Upper lobe of right lung (tissue), 1 donor: ENCODE results near the gene TSGA10IP. TPM values are rescaled to one million over a fixed set of nuclear protein-coding genes. Genes with fewer than 3 reads are reported as not detected.

Experiments
- ATAC-seq: fragments of 200-7000 bp; cut with Tn5 transposase; one replicate; pipeline ENCODE4 v1.9.1; 2020; ENCODE audit warnings: mild to moderate bottlenecking, moderate library complexity
- DNase-seq: peaks from one replicate; pipeline ENCODE4 v3.0.0-alpha.2; 2020
- H3K27ac ChIP-seq: fragments of 200-600 bp; one replicate; pipeline ENCODE4 v1.8.0; 2022
- H3K27me3 ChIP-seq: fragments of 200-600 bp; one replicate; pipeline ENCODE4 v1.8.0; 2022; ENCODE audit warnings: mild to moderate bottlenecking
- H3K36me3 ChIP-seq: fragments of 200-600 bp; one replicate; pipeline ENCODE4 v1.8.0; 2022
- H3K4me1 ChIP-seq: fragments of 200-600 bp; one replicate; pipeline ENCODE4 v1.8.0; 2022
- H3K4me3 ChIP-seq: fragments of 200-600 bp; one replicate; pipeline ENCODE4 v1.8.0; 2022; ENCODE audit warnings: mild to moderate bottlenecking
- H3K9me3 ChIP-seq: fragments of 200-600 bp; one replicate; pipeline ENCODE4 v1.8.0; 2022
- intact Hi-C: fragments of 100-400 bp; cut with DNase I; formaldehyde crosslinking; loops from one replicate; pipeline ENCODE4 v1.11.0; 2022
- total RNA-seq: library from RNA; stranded (reverse); fragmentation: NEBNext Ultra II Directional; extraction: Animal tissue kit (Norgen Biotek cat#: 25700); gene quantifications from one replicate; pipeline ENCODE4 v1.2.1, GENCODE V29; 2021
- TF ChIP-seq, protein P1 (sequence below): fragments of 200-600 bp; IDR thresholded peaks from one replicate; pipeline ENCODE4 v1.8.0; 2022; ENCODE audit warnings: antibody characterized with exemption
- donor health status: DM: no; HTN: yes; CAD: no; lungs with severe emphysema.

TSGA10IP gene
- total RNA-seq, 1 donor from 2014 or later: not detected

DNA sequence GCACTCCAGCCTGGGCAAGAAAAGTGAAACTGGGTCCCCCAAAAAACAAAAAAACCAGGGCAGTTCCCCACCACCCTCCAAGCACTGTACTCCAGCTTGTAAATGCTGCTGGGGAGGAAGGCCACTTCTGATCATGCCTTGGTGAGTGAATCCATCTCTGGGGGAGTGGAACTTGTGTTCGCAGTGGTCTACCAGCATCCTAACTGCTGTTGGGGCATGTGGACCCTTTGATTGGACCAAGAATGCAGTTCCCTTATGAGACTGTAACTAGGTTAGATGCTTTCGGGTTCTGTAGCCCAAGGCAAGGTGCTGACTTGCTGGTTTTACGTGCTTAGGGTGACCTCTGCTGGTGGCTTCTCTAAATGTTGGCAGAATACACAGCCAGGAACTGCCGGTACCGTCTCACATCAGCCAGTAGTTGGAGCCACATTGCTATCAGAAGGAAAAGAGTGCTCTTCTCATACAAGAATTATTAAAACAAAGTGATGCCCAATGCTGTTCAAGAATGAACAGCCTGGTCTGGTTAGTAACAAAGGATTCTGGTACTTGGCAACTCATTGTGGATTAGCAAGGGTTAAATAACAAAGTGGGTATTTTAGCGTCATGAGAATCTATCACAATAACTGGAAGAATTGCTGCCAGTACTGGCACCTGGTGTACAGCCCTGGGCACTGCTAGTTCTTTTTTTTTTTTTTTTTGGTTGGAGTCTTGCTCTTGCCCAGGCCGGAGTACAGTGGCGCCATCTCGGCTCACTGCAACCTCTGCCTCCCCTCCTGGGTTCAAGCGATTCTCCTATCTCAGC is 43.7 kb downstream of the TSGA10IP start:
- peak; percentile 99 for ATAC-seq
- Histone ChIP-seq H3K36me3 (no peaks in the 10 kb centered on the region), H3K27ac (no peak overlapping the region), H3K27me3 (no peaks in the 10 kb centered on the region), H3K9me3 (no peaks in the 10 kb centered on the region), H3K4me1 (no peaks in the 10 kb centered on the region), H3K4me3 (no peak overlapping the region)
- TF ChIP-seq, protein P1, sequence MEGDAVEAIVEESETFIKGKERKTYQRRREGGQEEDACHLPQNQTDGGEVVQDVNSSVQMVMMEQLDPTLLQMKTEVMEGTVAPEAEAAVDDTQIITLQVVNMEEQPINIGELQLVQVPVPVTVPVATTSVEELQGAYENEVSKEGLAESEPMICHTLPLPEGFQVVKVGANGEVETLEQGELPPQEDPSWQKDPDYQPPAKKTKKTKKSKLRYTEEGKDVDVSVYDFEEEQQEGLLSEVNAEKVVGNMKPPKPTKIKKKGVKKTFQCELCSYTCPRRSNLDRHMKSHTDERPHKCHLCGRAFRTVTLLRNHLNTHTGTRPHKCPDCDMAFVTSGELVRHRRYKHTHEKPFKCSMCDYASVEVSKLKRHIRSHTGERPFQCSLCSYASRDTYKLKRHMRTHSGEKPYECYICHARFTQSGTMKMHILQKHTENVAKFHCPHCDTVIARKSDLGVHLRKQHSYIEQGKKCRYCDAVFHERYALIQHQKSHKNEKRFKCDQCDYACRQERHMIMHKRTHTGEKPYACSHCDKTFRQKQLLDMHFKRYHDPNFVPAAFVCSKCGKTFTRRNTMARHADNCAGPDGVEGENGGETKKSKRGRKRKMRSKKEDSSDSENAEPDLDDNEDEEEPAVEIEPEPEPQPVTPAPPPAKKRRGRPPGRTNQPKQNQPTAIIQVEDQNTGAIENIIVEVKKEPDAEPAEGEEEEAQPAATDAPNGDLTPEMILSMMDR: peak; percentile 94
- DNase-seq: no peak
- intact Hi-C loops: loop anchor here (5.0 kb wide), 1 partner anchor 107 kb away; no protein-coding TSS in a partner anchor

DNA sequence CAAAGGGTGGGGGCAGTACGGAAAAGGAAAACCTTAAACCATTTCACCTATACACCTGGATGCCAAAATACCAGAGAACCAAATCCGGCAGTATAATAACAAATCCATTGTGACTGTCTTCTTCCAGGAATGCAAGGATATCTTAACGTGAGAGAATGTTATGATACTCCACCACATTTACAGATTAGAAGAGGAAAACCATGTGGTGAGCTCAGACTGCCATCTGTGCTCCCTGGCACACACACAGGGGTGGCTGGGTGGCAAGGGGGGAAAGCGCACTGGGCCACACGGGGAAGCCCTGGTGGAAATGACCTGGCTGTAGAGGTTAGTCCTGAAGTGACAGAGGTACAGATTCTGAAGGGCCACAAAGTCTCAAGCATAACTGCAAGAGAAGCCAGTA is 46.8 kb downstream of the TSGA10IP start:
- Histone ChIP-seq H3K9me3 (no peaks in the 10 kb centered on the region), H3K36me3 (peaks cover 6% of the 10 kb centered on the region), H3K27me3 (no peaks in the 10 kb centered on the region), H3K27ac (no peak overlapping the region), H3K4me1 (no peaks in the 10 kb centered on the region), H3K4me3 (no peak overlapping the region)
- no peak for DNase-seq
- intact Hi-C loops: no loop called here
- TF ChIP-seq, protein P1: no peak
- no peak for ATAC-seq

DNA sequence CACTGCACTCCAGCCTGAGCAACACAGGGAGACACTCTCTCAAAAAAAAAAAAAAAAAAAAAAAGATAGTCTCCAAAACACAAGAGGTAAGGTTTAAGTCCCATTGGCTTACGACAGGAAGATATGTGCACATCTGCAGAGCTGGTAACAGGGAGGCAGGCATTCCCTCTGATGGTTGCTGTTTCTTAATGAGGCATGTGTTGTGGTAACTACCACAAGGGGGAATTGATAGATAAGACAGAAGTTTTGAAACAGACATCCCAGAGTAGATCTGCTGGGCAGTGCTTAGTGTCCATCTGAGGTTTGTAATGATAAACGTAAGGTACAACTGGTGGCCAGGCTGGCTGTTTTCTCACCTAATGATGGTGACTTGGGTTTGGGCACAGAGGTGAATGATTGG is 52.0 kb downstream of the TSGA10IP start:
- Histone ChIP-seq H3K27ac (no peak overlapping the region), H3K27me3 (no peaks in the 10 kb centered on the region), H3K36me3 (peaks cover 38% of the 10 kb centered on the region), H3K4me1 (peaks cover 13% of the 10 kb centered on the region), H3K9me3 (no peaks in the 10 kb centered on the region), H3K4me3 (no peak overlapping the region)
- TF ChIP-seq, protein P1: no peak
- ATAC-seq (no peak), DNase-seq (no peak)
- intact Hi-C loops: no loop called here

DNA sequence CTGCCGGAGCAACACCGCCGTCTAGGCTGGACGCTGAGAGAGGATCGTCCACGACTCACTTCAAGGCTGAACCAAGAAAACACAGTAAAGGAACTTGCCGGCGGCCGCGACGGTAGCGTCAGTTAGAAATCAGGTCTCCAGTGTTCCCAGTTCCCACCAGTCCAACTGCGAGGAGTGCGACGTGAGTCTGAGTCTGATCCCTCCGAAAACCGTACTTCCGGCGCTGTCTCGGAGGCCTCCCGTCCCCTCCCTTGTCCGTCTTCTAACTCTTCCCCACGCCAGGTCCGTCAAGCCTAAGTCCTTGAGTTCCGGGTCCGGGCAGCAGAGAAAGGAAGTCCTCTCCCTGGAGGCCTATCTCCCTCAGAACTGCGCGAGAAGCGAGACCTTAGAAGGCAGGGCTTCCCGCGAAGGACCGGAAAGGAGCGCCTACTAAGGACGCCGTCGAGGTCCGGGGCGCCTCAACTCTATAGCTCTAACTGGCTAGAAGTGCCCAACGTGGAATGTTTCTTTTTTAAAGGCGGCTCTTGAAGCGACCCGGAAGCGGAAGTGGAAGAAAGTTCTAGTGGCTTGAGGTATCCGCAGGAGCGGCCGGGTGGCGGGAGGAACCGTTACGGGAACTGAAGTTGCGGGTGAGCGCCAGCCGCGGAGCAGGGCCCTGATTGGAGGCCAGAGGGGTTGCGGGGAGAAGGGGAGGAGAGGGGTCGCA is 56.8 kb downstream of the TSGA10IP start, which contains the start of the genes BANF1 and EIF1AD:
Gene BANF1, plus strand, starts transcription at position 562 of the 706 bp plus-strand sequence. CDS start 748 bp downstream, outside the sequence.
Gene EIF1AD, minus strand, starts transcription at position 216 of the 706 bp plus-strand sequence. CDS start 1,768 bp downstream, outside the sequence.
- Histone ChIP-seq H3K4me1 (peaks cover 21% of the 10 kb centered on the region), H3K9me3 (no peaks in the 10 kb centered on the region), H3K4me3 (peak within 1 kb of the TSS; percentile 98), H3K27ac (peak within 1 kb of the TSS; percentile 95), H3K36me3 (peaks cover 52% of the 10 kb centered on the region), H3K27me3 (no peaks in the 10 kb centered on the region)
- ATAC-seq: peak; percentile 95
- intact Hi-C loops: no loop called here
- peak; percentile 93 for DNase-seq
- TF ChIP-seq, protein P1: no peak

DNA sequence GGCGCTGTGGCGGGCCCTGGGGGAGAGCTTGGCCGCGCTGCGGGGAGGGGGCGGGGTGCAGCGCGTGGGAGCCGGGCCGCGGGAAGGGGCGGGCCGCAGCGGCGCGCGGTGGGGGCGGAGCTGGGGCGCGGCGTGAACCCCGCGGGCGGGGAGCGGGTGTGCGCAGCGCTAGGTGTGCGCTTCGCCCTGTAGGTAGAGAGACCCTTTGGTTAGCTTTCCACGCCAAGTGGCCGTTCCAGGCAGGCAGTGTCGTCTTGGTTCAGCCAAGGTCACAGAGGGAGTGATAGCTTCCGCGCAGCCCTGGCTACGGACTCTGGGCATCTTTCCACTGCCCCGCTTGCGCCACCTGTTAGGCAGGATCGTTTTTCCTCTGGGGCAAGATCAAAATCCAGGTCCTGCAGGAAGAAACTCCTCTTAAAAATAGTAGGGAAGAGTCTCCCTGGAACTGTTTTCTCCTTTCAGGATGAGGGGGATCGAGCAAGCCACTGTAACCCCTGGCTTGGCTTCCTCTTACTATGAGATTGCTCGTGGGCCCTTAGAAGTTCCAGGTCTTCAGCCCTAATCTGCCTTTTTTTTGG is 57.5 kb downstream of the TSGA10IP start:
- H3K4me1 ChIP-seq: peaks cover 21% of the 10 kb centered on the region
- intact Hi-C loops: no loop called here
- ATAC-seq (peak; percentile 88), DNase-seq (no peak)
- TF ChIP-seq, protein P1: peak; percentile 12
- H3K27me3 ChIP-seq: no peaks in the 10 kb centered on the region
- peak overlapping the region; percentile 98 for H3K4me3 ChIP-seq
- H3K27ac ChIP-seq: peak overlapping the region; percentile 95
- no peaks in the 10 kb centered on the region for H3K9me3 ChIP-seq
- peaks cover 46% of the 10 kb centered on the region for H3K36me3 ChIP-seq
